PFSK-1 (cell line): Measurements from ENCODE around the gene PLEKHJ1.

Experiments
- POLR2AphosphoS5 ChIP-seq: IDR thresholded peaks from 2 replicates; pipeline ENCODE4 v1.6.1; 2012; ENCODE audit warnings: low read depth, mild to moderate bottlenecking, control low read depth, low read length, moderate library complexity
- SIN3A ChIP-seq: IDR thresholded peaks from 2 replicates; pipeline ENCODE4 v1.6.1; 2012; ENCODE audit warnings: mild to moderate bottlenecking, low read length, moderate library complexity, borderline replicate concordance; ENCODE audit not compliant: insufficient read depth
- TF ChIP-seq, protein P1 (sequence below), 2 experiments: IDR thresholded peaks; 2 replicates each; pipeline versions ENCODE4 v1.6.1 to v1.8.0; 2011 to 2012; ENCODE audit warnings: low read depth in 2 of 2, low read length in 2 of 2, control low read depth in 1 of 2, inconsistent platforms in 1 of 2, mild to moderate bottlenecking in 1 of 2, moderate library complexity in 1 of 2; ENCODE audit not compliant: insufficient read depth in 1 of 2

DNA sequence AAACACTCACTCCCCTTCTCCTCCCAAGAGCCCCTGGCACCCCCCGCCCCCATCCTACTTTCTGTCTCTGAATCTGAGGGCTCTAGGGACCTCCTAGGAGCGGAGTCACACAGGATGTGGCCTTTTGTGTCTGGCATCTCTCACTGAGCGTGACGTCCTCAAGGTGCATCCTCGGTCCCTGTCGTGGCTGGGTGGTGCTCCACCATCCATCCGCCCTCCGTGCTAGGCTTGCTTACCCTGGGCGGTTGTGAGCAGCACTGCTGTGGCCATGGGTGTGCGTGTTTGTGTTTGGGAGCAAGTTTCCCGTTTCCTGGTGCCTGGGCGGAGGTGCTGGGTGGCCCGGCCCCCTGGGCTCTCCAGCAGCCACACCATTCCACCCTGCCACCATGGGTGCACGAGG is 12.2 kb downstream of the PLEKHJ1 start:
- TF ChIP-seq POLR2AphosphoS5 (no peak), SIN3A (no peak)
- TF ChIP-seq, protein P1, sequence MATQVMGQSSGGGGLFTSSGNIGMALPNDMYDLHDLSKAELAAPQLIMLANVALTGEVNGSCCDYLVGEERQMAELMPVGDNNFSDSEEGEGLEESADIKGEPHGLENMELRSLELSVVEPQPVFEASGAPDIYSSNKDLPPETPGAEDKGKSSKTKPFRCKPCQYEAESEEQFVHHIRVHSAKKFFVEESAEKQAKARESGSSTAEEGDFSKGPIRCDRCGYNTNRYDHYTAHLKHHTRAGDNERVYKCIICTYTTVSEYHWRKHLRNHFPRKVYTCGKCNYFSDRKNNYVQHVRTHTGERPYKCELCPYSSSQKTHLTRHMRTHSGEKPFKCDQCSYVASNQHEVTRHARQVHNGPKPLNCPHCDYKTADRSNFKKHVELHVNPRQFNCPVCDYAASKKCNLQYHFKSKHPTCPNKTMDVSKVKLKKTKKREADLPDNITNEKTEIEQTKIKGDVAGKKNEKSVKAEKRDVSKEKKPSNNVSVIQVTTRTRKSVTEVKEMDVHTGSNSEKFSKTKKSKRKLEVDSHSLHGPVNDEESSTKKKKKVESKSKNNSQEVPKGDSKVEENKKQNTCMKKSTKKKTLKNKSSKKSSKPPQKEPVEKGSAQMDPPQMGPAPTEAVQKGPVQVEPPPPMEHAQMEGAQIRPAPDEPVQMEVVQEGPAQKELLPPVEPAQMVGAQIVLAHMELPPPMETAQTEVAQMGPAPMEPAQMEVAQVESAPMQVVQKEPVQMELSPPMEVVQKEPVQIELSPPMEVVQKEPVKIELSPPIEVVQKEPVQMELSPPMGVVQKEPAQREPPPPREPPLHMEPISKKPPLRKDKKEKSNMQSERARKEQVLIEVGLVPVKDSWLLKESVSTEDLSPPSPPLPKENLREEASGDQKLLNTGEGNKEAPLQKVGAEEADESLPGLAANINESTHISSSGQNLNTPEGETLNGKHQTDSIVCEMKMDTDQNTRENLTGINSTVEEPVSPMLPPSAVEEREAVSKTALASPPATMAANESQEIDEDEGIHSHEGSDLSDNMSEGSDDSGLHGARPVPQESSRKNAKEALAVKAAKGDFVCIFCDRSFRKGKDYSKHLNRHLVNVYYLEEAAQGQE (IDR thresholded peaks at IDR 0.05; ENCODE audit: insufficient read depth in 1 of 2, low read depth in 2 of 2, low read length in 2 of 2), result no peak
